HG03095 (cell line): ENCODE results near the gene HS6ST1.

ENCODE experiments used
- ATAC-seq: cut with Tn5 transposase; IDR thresholded peaks from one replicate; pipeline ENCODE4 v1.9.1; 2021; ENCODE audit warnings: moderate library complexity; ENCODE audit not compliant: unreplicated experiment

Gene HS6ST1

GRCh38 chr2:128284037-128284441, 34.6 kb downstream of the HS6ST1 start:
- ATAC-seq = no peak

DNA sequence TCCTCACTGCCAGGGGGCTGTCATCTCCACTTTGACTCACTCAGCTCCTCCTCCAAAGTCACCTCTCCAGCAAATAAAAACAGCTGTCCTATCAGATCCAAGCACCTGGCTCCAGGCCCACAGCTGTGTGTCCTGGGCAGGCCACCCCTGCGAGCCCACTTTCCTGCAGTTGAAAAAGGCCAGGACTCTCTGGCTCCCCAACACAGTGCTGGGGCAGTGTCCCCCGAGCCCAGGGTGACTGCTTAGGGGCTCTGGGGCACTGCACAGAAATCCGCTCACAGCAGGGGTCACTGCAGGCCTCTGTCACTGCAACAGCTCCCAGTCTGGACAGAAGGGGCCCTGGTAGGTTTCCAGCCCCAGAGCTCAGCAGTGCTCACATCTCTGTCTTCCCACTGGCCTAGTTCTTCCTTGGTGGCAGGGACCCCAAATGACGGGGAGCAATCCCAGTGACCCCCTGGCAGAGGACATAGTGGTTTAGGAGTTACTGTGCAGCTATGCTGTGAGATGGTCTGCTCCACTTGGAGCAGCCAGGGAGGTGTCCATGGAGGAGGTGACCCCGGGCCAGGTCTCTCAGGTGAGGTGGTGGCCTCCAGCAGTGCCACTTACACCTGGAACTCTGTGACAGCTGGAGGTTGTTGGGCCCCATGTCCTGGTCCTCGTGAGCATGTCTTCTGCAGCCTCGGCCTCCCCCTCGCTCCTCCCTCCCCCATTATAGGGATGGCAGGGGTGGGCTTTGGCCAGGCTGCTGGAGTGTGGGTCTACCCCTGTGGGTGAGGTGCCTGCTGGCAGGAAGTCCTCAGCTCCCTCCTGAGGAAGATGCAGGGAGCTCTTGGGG, 35.5 kb downstream of the HS6ST1 start:
- no peak for ATAC-seq

DNA sequence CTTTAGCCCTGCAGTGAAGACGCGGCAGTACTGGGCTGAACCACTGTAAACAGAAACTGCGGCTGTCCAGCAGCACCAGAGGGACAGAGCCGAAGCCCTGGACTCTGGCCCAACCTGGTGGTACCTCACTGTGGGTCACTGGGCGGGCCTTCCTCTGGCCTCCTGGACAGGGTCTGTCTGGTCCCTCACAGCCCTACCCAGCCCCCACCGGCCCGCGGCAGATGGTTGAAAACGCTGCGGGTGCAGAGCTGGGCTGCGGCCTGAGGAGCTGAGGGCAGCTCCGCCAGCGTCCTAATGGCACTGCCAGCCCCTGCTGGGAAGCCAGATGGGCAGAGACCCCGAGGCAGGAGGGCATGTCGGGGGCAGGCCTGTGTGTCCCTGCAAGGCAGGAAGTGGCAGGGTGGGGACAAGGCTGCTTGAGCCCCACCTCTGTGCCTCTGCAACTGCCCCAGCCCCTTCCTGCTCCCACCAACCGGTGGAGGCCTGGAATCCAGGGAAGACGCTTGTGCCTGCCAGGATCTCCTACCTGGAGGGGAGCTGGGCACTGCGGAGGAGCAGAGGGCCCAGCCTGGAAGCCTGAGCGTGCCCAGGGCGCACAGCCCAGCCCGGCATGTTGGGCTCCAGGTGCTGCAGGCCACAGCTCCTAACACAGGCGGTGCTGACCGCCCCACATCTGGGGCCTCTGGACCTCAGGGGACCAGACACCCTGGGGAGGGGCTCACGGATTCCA, 36.3 kb downstream of the HS6ST1 start:
- ATAC-seq = no peak

DNA sequence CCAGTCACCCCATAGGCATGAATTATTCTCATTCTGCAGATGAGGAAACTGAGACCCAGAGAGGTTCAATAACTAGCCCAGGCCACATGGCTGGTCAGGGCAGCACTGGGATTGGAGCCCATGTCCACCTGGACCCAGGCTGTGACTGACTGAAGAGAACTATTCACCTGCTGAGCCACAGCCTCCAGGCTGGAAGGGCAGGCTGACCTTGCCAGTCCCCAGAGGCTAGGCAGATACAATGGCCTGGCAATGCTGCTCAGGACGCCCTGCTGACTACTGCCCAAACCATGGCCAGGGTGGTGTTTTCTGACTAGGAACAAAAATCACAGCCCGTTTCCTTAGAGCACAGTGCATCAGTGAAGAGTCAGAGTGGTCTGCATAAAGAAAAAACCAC, 36.8 kb downstream of the HS6ST1 start:
- no peak for ATAC-seq

- ATAC-seq = no peak
These were observed 37.8 kb downstream of the HS6ST1 start for GRCh38 chr2:128280901-128281321.

GRCh38 chr2:128280158-128280871, 38.4 kb downstream of the HS6ST1 start:
- ATAC-seq = no peak

GRCh38 chr2:128279786-128280157, 38.9 kb downstream of the HS6ST1 start:
- no peak for ATAC-seq

DNA sequence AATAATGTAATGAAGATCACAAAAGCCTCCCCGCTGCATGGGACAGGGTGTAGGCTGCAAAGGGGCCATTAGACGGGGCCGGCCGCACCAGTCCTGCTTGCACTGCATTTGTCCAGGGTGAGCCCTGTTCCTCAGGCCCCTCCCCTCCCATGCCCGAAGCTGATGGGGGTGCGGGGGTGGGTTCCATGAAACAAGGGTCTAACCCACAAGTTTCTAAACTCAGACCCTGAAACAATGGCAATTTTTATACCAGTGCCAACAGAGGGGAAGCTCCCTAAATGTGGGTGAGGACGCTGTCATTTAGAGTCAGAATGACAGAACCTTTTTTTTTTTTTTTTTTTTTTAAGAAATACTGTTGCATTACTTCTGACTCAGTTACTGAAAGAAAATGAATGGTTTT, 39.7 kb downstream of the HS6ST1 start:
- ATAC-seq = no peak

DNA sequence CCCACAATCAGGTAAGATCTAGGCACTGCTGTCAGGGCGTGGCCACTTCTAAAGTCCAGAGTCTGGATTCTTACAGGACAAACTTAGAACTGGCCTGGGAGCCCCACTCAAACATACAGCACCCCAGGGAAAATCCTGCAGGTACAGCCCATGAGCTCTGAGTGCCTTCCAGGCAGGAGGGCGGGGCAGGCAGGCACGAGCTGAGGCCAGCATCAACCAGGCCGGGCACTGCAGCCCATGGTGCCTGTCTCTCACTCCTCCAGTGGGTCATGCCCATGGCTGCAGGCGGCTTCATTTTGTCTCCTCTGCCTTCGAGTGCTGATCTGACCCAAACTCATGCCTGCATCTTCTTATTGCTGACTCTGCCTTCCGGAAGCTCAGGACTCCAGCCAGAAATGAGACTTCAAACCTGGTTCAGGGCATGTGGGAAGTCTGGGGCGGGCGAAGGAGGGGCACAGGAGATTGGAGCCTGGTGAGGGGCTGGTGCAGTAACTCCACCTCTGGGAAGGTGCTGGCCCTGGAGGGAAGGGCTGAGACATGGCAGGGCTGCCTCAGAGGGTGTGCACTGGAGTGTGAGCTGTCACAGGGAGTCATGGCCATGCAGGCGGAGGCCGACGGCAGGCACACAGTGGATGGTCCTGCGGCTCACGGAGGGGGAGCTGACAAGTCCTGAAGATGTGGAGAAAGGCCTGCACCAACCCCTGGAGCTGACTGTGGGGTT, 40.5 kb downstream of the HS6ST1 start:
- no peak for ATAC-seq

GRCh38 chr2:128276878-128277675, 41.6 kb downstream of the HS6ST1 start:
- no peak for ATAC-seq

DNA sequence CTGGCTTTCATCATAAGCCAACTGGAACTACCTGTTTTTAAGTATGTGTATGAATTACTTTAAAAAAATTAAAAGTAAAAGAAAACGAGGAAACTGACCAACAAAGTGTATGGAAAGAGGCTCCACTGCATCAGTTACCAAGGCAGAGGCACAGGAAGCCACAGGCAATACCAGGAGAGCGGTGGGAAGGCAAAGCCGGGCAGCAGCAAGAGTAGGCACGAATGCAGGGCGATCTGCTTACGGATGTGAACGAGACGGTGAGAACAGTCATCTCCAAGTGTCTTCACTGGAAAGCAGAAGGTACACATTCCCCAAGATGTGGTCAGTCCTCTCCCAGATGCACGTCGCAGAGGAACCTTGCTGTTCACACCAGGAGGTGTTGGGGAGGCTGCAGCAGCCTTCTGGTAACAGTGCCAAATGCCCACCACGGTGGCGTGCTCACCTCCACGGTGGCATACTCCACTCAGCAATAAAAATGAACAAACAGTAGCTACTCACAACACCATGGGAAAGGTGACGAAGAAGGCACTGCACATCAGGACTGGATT, 43.1 kb downstream of the HS6ST1 start:
- no peak for ATAC-seq

DNA sequence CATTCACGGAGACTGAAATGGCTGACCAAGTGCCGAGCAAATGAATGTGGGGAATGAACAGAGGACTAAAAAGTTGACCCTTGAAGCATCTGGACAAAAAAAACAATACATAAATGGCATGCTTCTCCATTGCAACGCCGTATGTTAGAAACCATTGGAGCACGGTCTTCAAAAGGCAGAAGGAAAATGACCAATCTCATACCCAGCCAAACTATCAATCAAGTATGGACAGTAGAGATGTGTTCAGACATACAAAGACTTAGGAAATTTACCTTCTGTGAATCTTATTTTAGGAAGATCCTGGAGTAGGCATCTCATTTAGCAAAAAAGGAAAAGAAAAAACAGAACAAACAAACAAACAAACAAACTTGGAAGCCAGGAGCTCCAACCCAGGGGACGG, 44.5 kb downstream of the HS6ST1 start:
- no peak for ATAC-seq

- no peak for ATAC-seq
These were observed 45.1 kb downstream of the HS6ST1 start for GRCh38 chr2:128273469-128274081.

DNA sequence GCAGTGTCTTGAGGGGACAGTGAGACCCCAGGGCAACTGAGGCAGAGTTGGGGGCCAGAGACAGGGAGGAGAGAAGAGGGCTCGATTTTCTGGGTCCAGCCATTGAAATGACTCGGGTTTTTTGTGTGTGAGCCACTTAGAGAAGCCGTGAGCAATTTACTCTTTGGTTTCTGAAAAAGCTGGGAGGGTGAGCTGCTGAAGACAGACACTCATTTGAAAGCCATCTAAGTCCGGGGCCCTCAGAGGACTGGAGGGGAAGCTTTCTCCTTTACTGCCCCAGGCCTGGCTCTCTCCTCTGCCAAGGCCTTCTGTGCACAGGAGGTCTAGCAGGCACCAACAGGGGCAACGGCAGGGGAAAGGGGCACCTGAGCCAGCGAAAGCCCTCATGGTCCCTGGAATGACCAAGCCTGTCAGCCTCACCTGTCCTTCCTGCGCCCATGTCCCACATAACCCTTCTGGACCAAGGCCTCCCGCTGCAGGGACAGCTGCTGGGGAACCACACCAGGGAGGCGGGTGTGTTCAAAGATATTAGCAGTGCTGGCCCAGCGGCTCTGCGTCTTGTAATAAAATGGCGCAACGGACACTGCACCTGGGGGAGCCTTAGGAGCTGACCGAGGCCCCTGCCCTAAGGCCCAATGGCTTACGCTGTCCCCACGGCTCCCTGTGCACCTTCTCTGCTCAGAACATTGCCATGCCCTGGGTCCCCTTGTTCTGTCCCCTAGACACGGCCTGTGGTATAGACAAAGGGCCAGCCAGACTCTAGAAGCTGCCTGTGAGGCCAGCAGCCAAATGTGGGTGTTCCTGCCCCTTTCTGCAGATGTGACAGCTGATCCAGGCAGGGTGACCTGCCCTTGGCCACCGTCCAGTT, 45.8 kb downstream of the HS6ST1 start:
- no peak for ATAC-seq

DNA sequence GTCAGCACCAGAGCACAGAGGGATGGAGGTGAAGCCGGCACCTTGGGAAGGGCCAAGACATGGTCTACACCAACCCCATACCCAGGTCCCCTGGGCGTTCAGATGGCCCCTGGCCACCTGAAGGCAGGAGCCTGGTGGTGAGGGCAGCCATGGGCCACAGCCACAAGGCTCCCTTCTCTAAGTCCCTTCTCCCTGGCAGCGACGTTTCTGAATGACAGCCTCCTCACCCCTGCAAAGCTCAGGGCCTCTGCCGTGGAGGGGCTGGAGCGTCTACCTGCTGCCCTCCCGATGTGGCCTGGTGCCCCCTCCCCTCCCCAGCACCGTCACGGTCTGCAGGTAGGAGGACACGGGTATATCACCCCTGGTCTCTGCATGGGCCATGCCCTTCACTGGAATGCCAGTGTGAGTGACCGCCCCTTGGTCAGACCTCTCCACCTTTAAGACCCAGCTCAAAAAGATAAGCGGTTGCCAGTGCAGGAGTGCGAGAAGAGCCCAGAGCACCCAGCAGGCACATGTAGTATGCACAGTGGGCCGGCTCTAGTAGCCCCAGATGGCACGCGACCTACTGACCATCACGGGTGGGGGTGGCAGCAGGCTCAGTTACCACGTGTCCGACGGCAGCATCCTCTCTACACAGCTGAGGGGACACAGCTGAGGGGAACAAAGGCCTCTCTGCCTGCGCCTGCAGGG, 46.6 kb downstream of the HS6ST1 start:
- ATAC-seq = no peak

DNA sequence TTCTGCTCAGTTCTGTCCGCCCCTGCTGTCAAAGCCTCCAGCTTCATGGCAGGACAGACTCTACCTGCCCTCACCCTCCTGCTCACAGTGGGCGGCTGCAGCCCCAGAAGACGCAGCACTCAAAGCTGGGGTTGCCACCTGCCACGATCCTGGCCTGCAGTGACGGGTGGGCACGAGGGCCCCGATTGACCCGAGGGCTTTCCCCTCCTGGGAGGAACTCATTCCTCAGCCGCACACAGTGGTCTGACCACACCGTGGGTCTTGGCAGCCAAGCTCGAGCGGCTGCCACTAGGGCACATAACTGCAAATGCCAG, 47.1 kb downstream of the HS6ST1 start:
- no peak for ATAC-seq

- no peak for ATAC-seq
These were observed 47.7 kb downstream of the HS6ST1 start for GRCh38 chr2:128270672-128271596.
